GM19397 (cell line): ENCODE data around the gene SSH3.
"Not testable (repeated sequence)": the region's sequence is repeated elsewhere in the genome, so short reads cannot be mapped to it uniquely, and the experiment has no call there.

Experiments
- ATAC-seq: cut with Tn5 transposase; IDR thresholded peaks from one replicate; pipeline ENCODE4 v1.9.1; 2021; ENCODE audit warnings: mild to moderate bottlenecking, moderate library complexity; ENCODE audit not compliant: unreplicated experiment

Gene SSH3

GRCh38 chr11:67303132-67303834 lies at the start of gene SSH3:
Gene SSH3, plus strand, starts transcription at chr11:67303530. Its CDS starts 96 bp downstream, at chr11:67303626.
- ATAC-seq = no peak

DNA sequence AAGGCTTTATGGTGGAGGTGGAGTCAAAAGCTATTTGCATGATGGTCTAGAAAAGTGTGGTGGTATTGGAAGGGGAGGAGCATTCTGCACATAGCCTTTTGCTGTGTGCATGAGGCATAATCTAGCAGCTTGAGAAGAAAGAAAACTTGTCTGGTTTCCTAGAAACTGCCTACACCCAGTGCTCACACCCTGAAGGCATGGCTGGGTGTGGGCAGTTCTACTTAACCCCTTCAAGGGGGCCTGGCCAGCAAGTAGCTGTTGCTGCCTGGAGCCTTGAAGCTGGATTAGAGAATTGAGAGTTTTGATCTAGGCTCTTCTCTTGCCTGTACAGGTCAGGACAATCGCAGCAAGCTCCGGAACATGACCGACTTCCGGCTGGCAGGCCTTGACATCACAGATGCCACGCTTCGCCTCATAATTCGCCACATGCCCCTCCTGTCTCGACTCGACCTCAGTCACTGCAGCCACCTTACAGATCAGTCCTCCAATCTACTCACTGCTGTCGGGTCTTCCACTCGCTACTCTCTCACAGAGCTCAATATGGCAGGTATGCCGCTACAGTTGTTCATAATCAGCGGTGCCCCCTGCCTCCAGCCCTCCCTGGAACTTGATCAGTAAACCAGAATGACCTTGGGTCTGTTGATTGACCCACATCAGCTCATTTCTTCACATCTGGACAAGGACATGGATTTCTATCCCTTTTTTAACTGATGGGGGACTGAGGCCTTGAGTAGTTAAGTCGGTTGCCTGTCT lies 49.3 kb upstream of the SSH3 start:
- no peak for ATAC-seq

- ATAC-seq = no peak
Observed at GRCh38 chr11:67254798-67255197, 48.5 kb upstream of the SSH3 start.

- ATAC-seq = no peak
Observed at GRCh38 chr11:67255353-67255752, 48.0 kb upstream of the SSH3 start.

DNA sequence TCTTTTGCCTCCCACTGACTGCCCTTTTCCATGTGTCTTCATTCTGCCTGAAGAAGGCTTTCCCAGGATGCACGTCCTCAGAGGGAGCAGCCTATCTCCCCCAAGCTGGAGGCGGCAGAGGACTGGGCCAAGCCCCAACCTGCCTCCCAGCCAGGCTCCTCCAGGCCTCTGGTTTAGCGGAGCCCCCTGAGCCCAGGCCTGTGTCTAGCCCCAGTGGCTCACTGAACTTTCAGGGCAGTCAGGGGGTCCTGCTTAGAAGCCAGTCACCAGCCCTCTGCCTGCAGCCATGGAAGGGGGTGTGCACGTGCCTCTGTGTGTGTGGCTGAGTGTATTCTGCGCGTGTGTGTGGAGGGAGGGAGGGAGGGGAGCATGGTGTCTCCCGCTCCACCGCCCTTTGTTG lies 47.5 kb upstream of the SSH3 start:
- no peak for ATAC-seq

GRCh38 chr11:67256477-67257135 lies 46.7 kb upstream of the SSH3 start:
- no peak for ATAC-seq

DNA sequence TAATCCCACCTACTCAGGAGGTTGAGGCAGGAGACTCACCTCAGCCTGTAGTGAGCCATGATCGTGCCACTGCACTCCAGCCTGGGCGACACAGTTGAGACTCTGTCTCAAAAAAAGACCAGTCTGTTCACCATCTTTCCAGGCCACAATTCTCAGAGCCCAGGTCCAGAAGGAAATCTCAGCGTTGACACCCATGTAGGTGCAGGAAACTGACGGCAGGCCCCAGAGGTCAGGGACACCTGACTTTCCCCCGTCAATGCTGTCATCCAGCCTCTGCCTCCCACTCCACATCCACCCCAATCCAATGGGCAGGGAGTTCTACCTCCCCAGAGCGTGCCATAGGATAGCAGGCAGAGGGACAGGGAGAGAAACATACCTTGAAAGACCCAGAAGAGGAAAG lies 42.9 kb upstream of the SSH3 start:
- no peak for ATAC-seq

- ATAC-seq = not testable (repeated sequence)
Observed at GRCh38 chr11:67260885-67261639, 42.3 kb upstream of the SSH3 start.

GRCh38 chr11:67261640-67261945 lies 41.7 kb upstream of the SSH3 start:
- no peak for ATAC-seq

- no peak for ATAC-seq
Observed at GRCh38 chr11:67261946-67262681, 41.2 kb upstream of the SSH3 start.

- no peak for ATAC-seq
Observed at GRCh38 chr11:67262731-67263675, 40.3 kb upstream of the SSH3 start.

GRCh38 chr11:67264260-67264659 lies 39.1 kb upstream of the SSH3 start:
- no peak for ATAC-seq

GRCh38 chr11:67264877-67265632 lies 38.3 kb upstream of the SSH3 start:
- no peak for ATAC-seq

- peak; percentile 38 for ATAC-seq
Observed at GRCh38 chr11:67265633-67266448, 37.5 kb upstream of the SSH3 start.

GRCh38 chr11:67266449-67267187 lies 36.7 kb upstream of the SSH3 start, which contains the start of gene GRK2:
Gene GRK2, plus strand, starts transcription at chr11:67266473. Its CDS starts 227 bp downstream, at chr11:67266700.
- no peak for ATAC-seq

DNA sequence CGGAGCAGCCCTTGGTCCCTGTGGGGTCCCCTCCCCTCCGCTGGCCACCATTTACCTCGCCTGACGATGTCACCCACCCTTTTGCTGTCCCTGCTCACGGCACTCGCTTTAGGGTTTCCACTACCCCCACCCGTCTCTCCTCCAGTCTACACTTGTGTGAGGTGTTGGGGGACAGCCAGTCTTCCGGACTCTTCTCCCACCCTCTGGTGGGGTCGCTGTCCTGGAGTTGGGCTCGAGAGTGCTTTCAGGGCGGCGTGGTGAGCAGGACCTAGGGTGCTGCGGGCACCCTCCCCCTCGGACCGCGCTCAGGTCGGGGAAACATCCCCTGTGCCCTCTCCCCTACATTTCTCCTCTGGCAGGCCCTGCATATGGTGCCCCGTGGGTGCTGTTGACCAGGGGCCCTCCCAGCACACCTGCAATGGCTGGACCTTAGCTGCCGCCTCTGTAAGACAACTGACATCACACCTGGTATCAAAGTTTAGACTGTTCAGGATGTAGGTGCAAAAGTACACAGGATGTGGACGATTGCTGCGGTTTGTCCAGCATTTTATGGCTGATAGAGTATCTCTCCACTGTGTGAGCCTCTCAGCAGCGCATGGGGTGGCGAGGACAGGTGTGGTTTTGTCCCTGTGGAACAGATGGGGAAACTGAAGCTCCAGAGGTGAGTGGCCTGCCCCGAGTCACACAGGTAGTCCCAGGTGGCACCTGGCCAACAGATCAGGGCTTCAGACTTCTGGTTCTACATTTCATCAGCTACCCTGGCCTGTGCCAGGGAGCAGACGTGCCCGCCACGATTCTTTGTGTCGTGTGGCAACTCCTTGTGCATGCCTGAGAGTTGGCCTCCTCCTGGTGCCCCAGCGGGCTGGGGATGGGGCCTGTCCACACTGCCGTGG lies 35.9 kb upstream of the SSH3 start:
- no peak for ATAC-seq
